MCF 10A (cell line): ENCODE measurements around the gene OR7C1. TPM values are rescaled to one million over a fixed set of nuclear protein-coding genes. Genes with fewer than 3 reads are reported as not detected.
"Not testable (repeated sequence)": the region's sequence is repeated elsewhere in the genome, so short reads cannot be mapped to it uniquely, and the experiment has no call there.

ENCODE experiments used
- BruUV-seq: library from RNA; stranded (reverse); fragments of 400-500 nt; replicated peaks from 2 replicates; lab custom pipeline; 2021; lab: Mats Ljungman, UMichigan
- CTCF ChIA-PET: fragments of 300-600 bp; sonication (Branson Sonifier 250); formaldehyde crosslinking; extraction: SDS; loops from one replicate; lab custom pipeline; 2021; ENCODE audit warnings: antibody characterized with exemption, inconsistent platforms; lab: Yijun Ruan, JAX
- POLR2A ChIA-PET: fragments of 300-600, 350-650 bp; sonication (Branson Sonifier 250); formaldehyde crosslinking; extraction: SDS; loops from one replicate; lab custom pipeline; 2020; ENCODE audit warnings: antibody characterized with exemption, inconsistent platforms; lab: Yijun Ruan, JAX
- DNase-seq: peaks from one replicate; pipeline ENCODE4 v3.0.0-alpha.2; 2018; ENCODE audit not compliant: unreplicated experiment
- H3K27ac Mint-ChIP-seq: one replicate; pipeline ENCODE4 v1.8.0; 2022; ENCODE audit warnings: mild to moderate bottlenecking, low read depth, mixed read lengths; ENCODE audit not compliant: unreplicated experiment
- H3K27me3 Mint-ChIP-seq: one replicate; pipeline ENCODE4 v1.8.0; 2022; ENCODE audit warnings: mixed read lengths; ENCODE audit not compliant: insufficient read depth, unreplicated experiment
- H3K36me3 Mint-ChIP-seq: one replicate; pipeline ENCODE4 v1.8.0; 2022; ENCODE audit warnings: mild to moderate bottlenecking, moderate library complexity, mixed read lengths; ENCODE audit not compliant: insufficient read depth, unreplicated experiment
- H3K4me1 Mint-ChIP-seq: one replicate; pipeline ENCODE4 v1.8.0; 2022; ENCODE audit warnings: mixed read lengths; ENCODE audit not compliant: insufficient read depth, unreplicated experiment
- H3K4me3 Mint-ChIP-seq: one replicate; pipeline ENCODE4 v1.8.0; 2022; ENCODE audit warnings: mild to moderate bottlenecking, moderate library complexity, mixed read lengths; ENCODE audit not compliant: unreplicated experiment
- H3K9me3 Mint-ChIP-seq: one replicate; pipeline ENCODE4 v1.8.0; 2022; ENCODE audit warnings: mixed read lengths; ENCODE audit not compliant: unreplicated experiment
- CTCF ChIP-seq: fragments of 200-600 bp; IDR thresholded peaks from one replicate; pipeline ENCODE4 v1.8.0; 2022; ENCODE audit warnings: antibody characterized with exemption, mild to moderate bottlenecking; ENCODE audit not compliant: unreplicated experiment
- intact Hi-C: fragments of 100-400 bp; cut with micrococcal nuclease; formaldehyde crosslinking; loops from 2 replicates; pipeline ENCODE4 v1.14.1; 2022
- total RNA-seq: library from RNA; stranded (reverse); gene quantifications from 2 replicates; pipeline ENCODE4 v1.2.3, GENCODE V29; 2022

OR7C1 gene
- total RNA-seq, 1 experiment from 2014 or later, result not detected

GRCh38 chr19:14798760-14799159 lies 36.2 kb downstream of the OR7C1 start:
- no peaks in the 10 kb centered on the region for H3K27me3 Mint-ChIP-seq
- no peak for DNase-seq
- BruUV-seq, result no TSS peak
- H3K36me3 Mint-ChIP-seq, result no peaks in the 10 kb centered on the region
- H3K27ac Mint-ChIP-seq, result no peak overlapping the region
- no peak for TF ChIP-seq CTCF
- POLR2A ChIA-PET, result no interaction called here
- H3K9me3 Mint-ChIP-seq, result peaks cover 6% of the 10 kb centered on the region
- intact Hi-C loops, result no loop called here
- H3K4me1 Mint-ChIP-seq, result peaks cover 7% of the 10 kb centered on the region
- H3K4me3 Mint-ChIP-seq, result no peak overlapping the region
- CTCF ChIA-PET, result interaction anchor here (0.6 to 2.3 kb wide), 3 partner anchors 12 to 64 kb away, joined by 3 to 10 read pairs (median 3); no protein-coding TSS in a partner anchor

- no peak for TF ChIP-seq CTCF
- H3K27me3 Mint-ChIP-seq, result no peaks in the 10 kb centered on the region
- H3K9me3 Mint-ChIP-seq, result peaks cover under 1% of the 10 kb centered on the region
- intact Hi-C loops, result no loop called here
- ChIA-PET POLR2A (interaction anchor here (1.5 kb wide), 1 partner anchor 9 kb away, joined by 3 read pairs; no protein-coding TSS in a partner anchor), CTCF (interaction anchor here (2.5 kb wide), 1 partner anchor 10 kb away, joined by 19 read pairs; no protein-coding TSS in a partner anchor)
- H3K36me3 Mint-ChIP-seq, result no peaks in the 10 kb centered on the region
- H3K27ac Mint-ChIP-seq, result no peak overlapping the region
- H3K4me3 Mint-ChIP-seq, result no peak overlapping the region
- H3K4me1 Mint-ChIP-seq, result peaks cover 7% of the 10 kb centered on the region
- no peak for DNase-seq
- BruUV-seq, result no TSS peak
These were observed 39.0 kb downstream of the OR7C1 start for GRCh38 chr19:14796021-14796420.

- CTCF ChIA-PET, result interaction anchor here (0.6 to 2.5 kb wide), 2 partner anchors 9 to 578 kb away, joined by 3 to 19 read pairs; no protein-coding TSS in a partner anchor
- POLR2A ChIA-PET, result interaction anchor here (1.5 kb wide), 1 partner anchor 10 kb away, joined by 3 read pairs; no protein-coding TSS in a partner anchor
- Mint-ChIP-seq H3K4me3 (no peak overlapping the region), H3K27me3 (no peaks in the 10 kb centered on the region), H3K9me3 (no peaks in the 10 kb centered on the region), H3K4me1 (peaks cover 7% of the 10 kb centered on the region), H3K36me3 (no peaks in the 10 kb centered on the region), H3K27ac (no peak overlapping the region)
- DNase-seq, result peak; percentile 21
- BruUV-seq, result no TSS peak
- no peak for TF ChIP-seq CTCF
- intact Hi-C loops, result no loop called here
These were observed 39.8 kb downstream of the OR7C1 start for GRCh38 chr19:14795078-14795721.

- BruUV-seq, CTCF ChIA-PET: not testable (repeated sequence)
These were observed 42.7 kb downstream of the OR7C1 start for GRCh38 chr19:14792250-14792649.

More at GRCh38 chr19:14792250-14792649, 42.7 kb downstream of the OR7C1 start:
- H3K36me3 Mint-ChIP-seq, H3K9me3 Mint-ChIP-seq, H3K27me3 Mint-ChIP-seq, POLR2A ChIA-PET, H3K27ac Mint-ChIP-seq, H3K4me3 Mint-ChIP-seq, intact Hi-C loops, H3K4me1 Mint-ChIP-seq, DNase-seq: not testable (repeated sequence)
